Karpas-422 (cell line): ENCODE data around the gene H3-3A. TPM values are rescaled to one million over a fixed set of nuclear protein-coding genes. Genes with fewer than 3 reads are reported as not detected.
"Not testable (repeated sequence)": the region's sequence is repeated elsewhere in the genome, so short reads cannot be mapped to it uniquely, and the experiment has no call there.

ENCODE experiments used
- DNase-seq: peaks from one replicate; pipeline ENCODE4 v3.0.0-alpha.2; 2015
- H2AFZ ChIP-seq: fragments of 200-600 bp; sonication (generic); 2 replicates; pipeline ENCODE4 v1.6.1; 2014; ENCODE audit warnings: antibody characterized with exemption, low read length, mixed read lengths
- H3K27ac ChIP-seq: fragments of 200-600 bp; sonication (generic); 2 replicates; pipeline ENCODE4 v1.5.1; 2014; ENCODE audit warnings: mild to moderate bottlenecking, low read length, moderate library complexity
- H3K27me3 ChIP-seq: fragments of 200-600 bp; sonication (generic); 2 replicates; pipeline ENCODE4 v1.6.1; 2014; ENCODE audit warnings: low read length, mixed read lengths
- H3K36me3 ChIP-seq: fragments of 200-600 bp; sonication (generic); 2 replicates; pipeline ENCODE4 v1.6.1; 2014; ENCODE audit warnings: low read length, mixed read lengths; ENCODE audit not compliant: insufficient read depth
- H3K4me1 ChIP-seq: fragments of 200-600 bp; sonication (generic); 2 replicates; pipeline ENCODE4 v1.6.1; 2014; ENCODE audit warnings: mild to moderate bottlenecking, low read length, mixed read lengths
- H3K4me2 ChIP-seq: fragments of 200-600 bp; sonication (generic); 2 replicates; pipeline ENCODE4 v1.6.1; 2014; ENCODE audit warnings: low read length, low read depth, mild to moderate bottlenecking; ENCODE audit not compliant: poor library complexity, severe bottlenecking
- H3K4me3 ChIP-seq: fragments of 200-600 bp; sonication (generic); 2 replicates; pipeline ENCODE4 v1.5.1; 2014; ENCODE audit warnings: mild to moderate bottlenecking, antibody characterized with exemption, low read length, mixed read lengths
- H3K79me2 ChIP-seq: fragments of 200-600 bp; sonication (generic); 2 replicates; pipeline ENCODE4 v1.6.1; 2014; ENCODE audit warnings: mild to moderate bottlenecking, low read length, mixed read lengths
- H3K9ac ChIP-seq: fragments of 200-600 bp; sonication (generic); 2 replicates; pipeline ENCODE4 v1.6.0; 2014; ENCODE audit warnings: low read length
- H3K9me2 ChIP-seq: fragments of 200-600 bp; sonication (generic), shearing (Covaris generic); replicated peaks from 2 replicates; pipeline ENCODE4 v1.6.0; 2014; ENCODE audit warnings: mild to moderate bottlenecking, low read length, moderate library complexity; ENCODE audit not compliant: insufficient read depth
- H3K9me3 ChIP-seq: fragments of 300-700, 200-600 bp; sonication (generic); 2 replicates; pipeline ENCODE4 v1.6.1; 2014; ENCODE audit warnings: low read length, mixed read lengths
- H4K20me1 ChIP-seq: fragments of 200-600 bp; sonication (generic); 2 replicates; pipeline ENCODE4 v1.6.1; 2014; ENCODE audit warnings: mild to moderate bottlenecking, antibody characterized with exemption, low read length, low read depth; ENCODE audit not compliant: insufficient read depth
- total RNA-seq: library from RNA; depleted of rRNA; stranded (reverse); fragments of >200 nt; shearing (Covaris generic); gene quantifications from 2 replicates; pipeline ENCODE4 v1.2.3, GENCODE V29; 2014; ENCODE audit warnings: low replicate concordance

The H3-3A gene
- total RNA-seq, 1 experiment from 2014 or later: 436 TPM

DNA sequence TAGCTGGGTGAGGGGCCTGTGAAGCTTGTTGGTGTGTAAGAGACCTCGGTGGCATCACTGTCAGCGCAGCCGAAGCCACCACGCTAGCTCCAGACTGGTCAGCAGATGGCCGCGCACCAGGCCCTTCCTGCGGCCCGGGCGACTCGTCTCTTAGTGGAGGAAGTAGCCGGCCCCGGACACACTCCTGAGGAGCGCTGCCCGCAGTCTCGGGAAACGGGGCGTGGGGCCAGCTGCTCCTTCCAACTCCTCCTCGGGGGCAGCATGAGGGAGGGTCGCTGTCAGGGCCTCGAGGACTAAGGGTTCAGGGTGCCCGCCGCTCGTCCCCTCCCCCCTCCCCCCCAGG lies 20.4 kb downstream of the H3-3A start:
- H2AFZ ChIP-seq: peak overlapping the region; percentile 94; the same call in 1 of the 2 replicates
- no peak for DNase-seq
- peak overlapping the region; percentile 74 for H3K4me3 ChIP-seq
- no peaks in the 10 kb centered on the region for H3K27me3 ChIP-seq
- peak overlapping the region; percentile 67 for H3K9ac ChIP-seq
- H3K9me2 ChIP-seq: no peaks in the 10 kb centered on the region
- H4K20me1 ChIP-seq: no peaks in the 10 kb centered on the region
- peak overlapping the region; percentile 98 for H3K4me2 ChIP-seq
- H3K9me3 ChIP-seq: no peaks in the 10 kb centered on the region
- H3K27ac ChIP-seq: no peak overlapping the region
- no peaks in the 10 kb centered on the region for H3K36me3 ChIP-seq
- no peaks in the 10 kb centered on the region for H3K79me2 ChIP-seq
- peaks cover 15% of the 10 kb centered on the region for H3K4me1 ChIP-seq

DNA sequence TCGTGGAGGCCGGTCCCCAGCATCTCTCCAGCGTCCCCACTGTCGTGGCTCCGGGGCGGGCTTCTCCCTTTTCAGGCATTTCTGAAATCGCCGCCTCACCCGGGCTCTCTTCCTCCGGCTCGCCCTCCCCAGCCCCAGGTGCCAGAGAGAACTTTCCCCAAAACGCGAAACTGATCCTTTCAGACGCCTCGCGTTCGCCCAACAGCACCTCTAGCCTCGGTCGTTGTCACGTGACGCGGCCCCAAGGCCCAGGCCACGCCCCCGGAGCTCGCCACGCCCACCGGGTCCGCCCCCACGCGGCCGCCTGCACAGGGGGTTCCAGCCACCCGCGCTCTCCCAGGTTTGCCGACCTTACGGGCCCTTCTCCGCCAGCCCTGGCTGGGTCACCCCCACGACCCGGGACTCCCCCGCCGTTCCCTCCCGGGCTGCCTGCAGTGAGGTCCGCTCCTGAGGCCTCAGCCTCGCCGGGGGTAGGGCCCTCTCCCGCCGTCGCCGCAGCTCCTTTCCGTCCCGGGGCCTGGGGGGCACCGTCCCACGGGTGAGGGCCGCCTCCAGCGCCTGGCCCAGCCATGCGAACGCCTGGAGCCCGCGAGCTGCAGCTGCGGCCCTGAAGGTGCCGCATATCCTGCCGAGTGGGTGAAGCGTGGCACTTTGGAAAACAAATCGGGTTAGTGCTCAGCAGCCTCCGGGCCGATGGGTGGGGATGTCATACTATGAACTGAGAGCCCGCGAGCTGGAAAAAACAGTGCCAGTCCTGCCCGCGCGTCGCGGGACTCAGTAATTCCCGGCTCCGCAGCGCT lies 21.0 kb downstream of the H3-3A start:
- H3K4me1 ChIP-seq: peaks cover 15% of the 10 kb centered on the region
- peak overlapping the region; percentile 94; the same call in 1 of the 2 replicates for H2AFZ ChIP-seq
- H3K9ac ChIP-seq: peak overlapping the region; percentile 67
- no peak overlapping the region for H3K27ac ChIP-seq
- peak overlapping the region; percentile 98 for H3K4me2 ChIP-seq
- no peaks in the 10 kb centered on the region for H4K20me1 ChIP-seq
- H3K9me3 ChIP-seq: no peaks in the 10 kb centered on the region
- peak overlapping the region; percentile 74 for H3K4me3 ChIP-seq
- DNase-seq: peak; percentile 94
- H3K27me3 ChIP-seq: no peaks in the 10 kb centered on the region
- H3K79me2 ChIP-seq: no peaks in the 10 kb centered on the region
- H3K9me2 ChIP-seq: no peaks in the 10 kb centered on the region
- H3K36me3 ChIP-seq: no peaks in the 10 kb centered on the region

GRCh38 chr1:226085675-226086285 lies 23.3 kb downstream of the H3-3A start:
- no peaks in the 10 kb centered on the region for H3K36me3 ChIP-seq

GRCh38 chr1:226086776-226087175 lies 24.3 kb downstream of the H3-3A start:
- no peak overlapping the region for H3K4me3 ChIP-seq
- H4K20me1 ChIP-seq: no peaks in the 10 kb centered on the region
- H3K9me2 ChIP-seq: no peaks in the 10 kb centered on the region
- no peaks in the 10 kb centered on the region for H3K27me3 ChIP-seq
- peaks cover 15% of the 10 kb centered on the region for H3K4me1 ChIP-seq
- H3K36me3 ChIP-seq: no peaks in the 10 kb centered on the region
- no peak for DNase-seq
- H3K79me2 ChIP-seq: no peaks in the 10 kb centered on the region
- no peaks in the 10 kb centered on the region for H3K9me3 ChIP-seq
- no peak overlapping the region for H3K4me2 ChIP-seq
- H3K9ac ChIP-seq: no peak overlapping the region
- H2AFZ ChIP-seq: no peak overlapping the region
- no peak overlapping the region for H3K27ac ChIP-seq

More at GRCh38 chr1:226085675-226086285, 23.3 kb downstream of the H3-3A start:
- no peak overlapping the region for H3K27ac ChIP-seq
- H3K9me3 ChIP-seq: no peaks in the 10 kb centered on the region
- peaks cover 15% of the 10 kb centered on the region for H3K4me1 ChIP-seq
- no peak overlapping the region for H2AFZ ChIP-seq
- H3K4me3 ChIP-seq: no peak overlapping the region
- no peaks in the 10 kb centered on the region for H3K9me2 ChIP-seq
- H3K9ac ChIP-seq: no peak overlapping the region
- H3K27me3 ChIP-seq: no peaks in the 10 kb centered on the region
- H4K20me1 ChIP-seq: no peaks in the 10 kb centered on the region
- H3K4me2 ChIP-seq: no peak overlapping the region
- no peak for DNase-seq
- no peaks in the 10 kb centered on the region for H3K79me2 ChIP-seq

DNA sequence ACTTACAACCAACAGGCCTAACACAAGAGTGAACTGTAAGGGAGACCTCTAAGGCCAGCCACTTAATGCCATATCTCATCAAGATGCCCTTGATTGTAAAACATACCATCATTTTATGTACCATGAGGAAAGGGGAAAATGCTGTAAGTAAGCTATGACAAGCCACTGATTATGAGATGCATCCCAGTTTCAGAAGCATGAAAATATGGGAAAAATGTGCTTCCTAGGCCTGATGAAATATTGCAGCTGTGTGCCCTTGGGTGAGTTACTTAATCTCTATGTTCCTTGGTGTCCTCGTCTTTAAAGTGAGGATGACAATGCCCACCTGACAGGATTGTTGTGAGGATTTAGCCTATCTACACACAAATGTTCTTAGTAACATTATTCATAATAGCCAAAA lies 28.9 kb downstream of the H3-3A start:
- no peak overlapping the region for H3K4me2 ChIP-seq
- no peaks in the 10 kb centered on the region for H3K9me2 ChIP-seq
- H3K9me3 ChIP-seq: no peaks in the 10 kb centered on the region
- no peak for DNase-seq
- no peaks in the 10 kb centered on the region for H3K36me3 ChIP-seq
- H3K79me2 ChIP-seq: no peaks in the 10 kb centered on the region
- H3K4me3 ChIP-seq: no peak overlapping the region
- H3K27me3 ChIP-seq: no peaks in the 10 kb centered on the region
- no peaks in the 10 kb centered on the region for H4K20me1 ChIP-seq
- H3K4me1 ChIP-seq: no peaks in the 10 kb centered on the region
- H2AFZ ChIP-seq: no peak overlapping the region
- no peak overlapping the region for H3K27ac ChIP-seq
- no peak overlapping the region for H3K9ac ChIP-seq

- H3K79me2 ChIP-seq, H3K36me3 ChIP-seq, H3K4me3 ChIP-seq, H3K9me2 ChIP-seq, H3K4me1 ChIP-seq, H2AFZ ChIP-seq, DNase-seq, H3K9ac ChIP-seq, H3K27me3 ChIP-seq, H3K4me2 ChIP-seq, H4K20me1 ChIP-seq, H3K27ac ChIP-seq, H3K9me3 ChIP-seq: not testable (repeated sequence)
Measured at GRCh38 chr1:226092048-226092820, 29.7 kb downstream of the H3-3A start.

GRCh38 chr1:226092965-226093364 lies 30.4 kb downstream of the H3-3A start:
- H3K36me3 ChIP-seq: no peaks in the 10 kb centered on the region
- H3K79me2 ChIP-seq: no peaks in the 10 kb centered on the region
- no peaks in the 10 kb centered on the region for H3K9me2 ChIP-seq
- no peaks in the 10 kb centered on the region for H3K27me3 ChIP-seq
- H3K27ac ChIP-seq: no peak overlapping the region
- no peak overlapping the region for H2AFZ ChIP-seq
- no peak overlapping the region for H3K4me3 ChIP-seq
- H4K20me1 ChIP-seq: no peaks in the 10 kb centered on the region
- no peak overlapping the region for H3K4me2 ChIP-seq
- no peak for DNase-seq
- H3K9ac ChIP-seq: no peak overlapping the region
- H3K9me3 ChIP-seq: no peaks in the 10 kb centered on the region
- no peaks in the 10 kb centered on the region for H3K4me1 ChIP-seq

- H2AFZ ChIP-seq: no peak overlapping the region
- no peaks in the 10 kb centered on the region for H3K9me3 ChIP-seq
- no peak overlapping the region for H3K27ac ChIP-seq
- no peak overlapping the region for H3K4me2 ChIP-seq
- no peaks in the 10 kb centered on the region for H4K20me1 ChIP-seq
- H3K79me2 ChIP-seq: no peaks in the 10 kb centered on the region
- no peaks in the 10 kb centered on the region for H3K4me1 ChIP-seq
- H3K9ac ChIP-seq: no peak overlapping the region
- H3K4me3 ChIP-seq: no peak overlapping the region
- no peaks in the 10 kb centered on the region for H3K9me2 ChIP-seq
- no peaks in the 10 kb centered on the region for H3K27me3 ChIP-seq
- DNase-seq: no peak
- no peaks in the 10 kb centered on the region for H3K36me3 ChIP-seq
Measured at GRCh38 chr1:226093621-226094020, 31.1 kb downstream of the H3-3A start.
